HepG2 (cell line): ENCODE measurements around the gene CEBPG. TPM values are rescaled to one million over a fixed set of nuclear protein-coding genes. Genes with fewer than 3 reads are reported as not detected.

Experiments
- BORCS8-MEF2B ChIP-seq: sonication (generic); formaldehyde crosslinking; IDR thresholded peaks from 2 replicates; pipeline ENCODE4 v1.8.0; 2022; ENCODE audit warnings: mild to moderate bottlenecking, missing genetic modification reagents
- CENPT ChIP-seq: sonication (generic); formaldehyde crosslinking; IDR thresholded peaks from 2 replicates; pipeline ENCODE4 v1.8.0; 2022; ENCODE audit warnings: low read depth, mild to moderate bottlenecking, moderate library complexity, missing genetic modification reagents
- ETV6 ChIP-seq: sonication (generic); formaldehyde crosslinking; conservative IDR thresholded peaks from 2 replicates; pipeline ENCODE4 v1.4.0; 2020; ENCODE audit warnings: missing genetic modification reagents
- HOXA3 ChIP-seq: sonication (generic); formaldehyde crosslinking; IDR thresholded peaks from 2 replicates; pipeline ENCODE4 v1.5.0; 2020; ENCODE audit warnings: missing genetic modification reagents
- MATR3 ChIP-seq: sonication (generic); formaldehyde crosslinking; IDR thresholded peaks from 2 replicates; pipeline ENCODE4 v1.4.0; 2020; ENCODE audit warnings: missing genetic modification reagents
- MBNL3 ChIP-seq: fragments of 250-450 bp; sonication (Bioruptor Pico); conservative IDR thresholded peaks from 2 replicates; pipeline ENCODE4 v1.8.0; 2022; ENCODE audit warnings: mild to moderate bottlenecking, inconsistent platforms
- NCOA1 ChIP-seq: sonication (generic); formaldehyde crosslinking; IDR thresholded peaks from 2 replicates; pipeline ENCODE4 v1.9.0; 2021; ENCODE audit warnings: missing genetic modification reagents
- NFE2L1 ChIP-seq: sonication (generic); formaldehyde crosslinking; IDR thresholded peaks from 2 replicates; pipeline ENCODE4 v1.4.0; 2020; ENCODE audit warnings: missing genetic modification reagents, mild to moderate bottlenecking, borderline replicate concordance
- NFIB ChIP-seq: sonication (generic); formaldehyde crosslinking; IDR thresholded peaks from 2 replicates; pipeline ENCODE4 v1.9.0; 2021; ENCODE audit warnings: missing genetic modification reagents, mild to moderate bottlenecking, borderline replicate concordance
- NR2F1 ChIP-seq, 2 experiments: fragments of 450-650 bp in 1 of 2; formaldehyde crosslinking in 1 of 2; IDR thresholded peaks; 2 replicates each; pipeline versions ENCODE4 v1.5.0 to v1.6.1; 2016 to 2020; ENCODE audit warnings: mild to moderate bottlenecking in 1 of 2, missing compliant biosample characterization in 1 of 2, missing genetic modification reagents in 1 of 2, moderate library complexity in 1 of 2
- REPIN1 ChIP-seq: sonication (generic); formaldehyde crosslinking; IDR thresholded peaks from 2 replicates; pipeline ENCODE4 v1.8.0; 2022; ENCODE audit warnings: missing genetic modification reagents, low read depth, mild to moderate bottlenecking, borderline replicate concordance
- SALL1 ChIP-seq: sonication (generic); formaldehyde crosslinking; IDR thresholded peaks from 2 replicates; pipeline ENCODE4 v1.8.0; 2022; ENCODE audit warnings: mild to moderate bottlenecking, missing genetic modification reagents
- SMAD9 ChIP-seq: sonication (generic); formaldehyde crosslinking; IDR thresholded peaks from 2 replicates; pipeline ENCODE4 v1.5.1; 2020; ENCODE audit warnings: mild to moderate bottlenecking, missing genetic modification reagents
- SNAPC2 ChIP-seq: sonication (generic); formaldehyde crosslinking; IDR thresholded peaks from 2 replicates; pipeline ENCODE4 v1.8.1; 2022; ENCODE audit warnings: mild to moderate bottlenecking, missing genetic modification reagents
- SP2 ChIP-seq: sonication (generic); formaldehyde crosslinking; IDR thresholded peaks from 2 replicates; pipeline ENCODE4 v1.5.1; 2020; ENCODE audit warnings: mild to moderate bottlenecking, missing genetic modification reagents
- SPEN ChIP-seq: sonication (generic); formaldehyde crosslinking; IDR thresholded peaks from 2 replicates; pipeline ENCODE4 v1.5.1; 2020; ENCODE audit warnings: low read depth, mild to moderate bottlenecking, missing genetic modification reagents
- TOPORS ChIP-seq: sonication (generic); formaldehyde crosslinking; IDR thresholded peaks from 2 replicates; pipeline ENCODE4 v1.8.0; 2023; ENCODE audit warnings: mild to moderate bottlenecking, missing genetic modification reagents
- ZBTB38 ChIP-seq: sonication (generic); formaldehyde crosslinking; IDR thresholded peaks from 2 replicates; pipeline ENCODE4 v1.5.1; 2020; ENCODE audit warnings: mild to moderate bottlenecking, missing genetic modification reagents
- ZHX1 ChIP-seq: sonication (generic); formaldehyde crosslinking; IDR thresholded peaks from 2 replicates; pipeline ENCODE4 v1.8.1; 2022; ENCODE audit warnings: low read depth, mild to moderate bottlenecking, missing genetic modification reagents
- ZMAT5 ChIP-seq: sonication (generic); formaldehyde crosslinking; IDR thresholded peaks from 2 replicates; pipeline ENCODE4 v1.5.0; 2020; ENCODE audit warnings: mild to moderate bottlenecking, low read depth, missing genetic modification reagents, borderline replicate concordance
- ZNF382 ChIP-seq: sonication (generic); formaldehyde crosslinking; IDR thresholded peaks from 2 replicates; pipeline ENCODE4 v1.5.0; 2020; ENCODE audit warnings: missing genetic modification reagents, mild to moderate bottlenecking, borderline replicate concordance
- ZNF563 ChIP-seq: sonication (generic); formaldehyde crosslinking; IDR thresholded peaks from 2 replicates; pipeline ENCODE4 v1.8.0; 2022; ENCODE audit warnings: mild to moderate bottlenecking, moderate library complexity, missing genetic modification reagents
- ZNF841 ChIP-seq: sonication (generic); formaldehyde crosslinking; IDR thresholded peaks from 2 replicates; pipeline ENCODE4 v1.8.1; 2023; ENCODE audit warnings: missing genetic modification reagents, borderline replicate concordance
- polyA plus RNA-seq, 8 experiments: library from polyadenylated mRNA; depleted of rRNA in 3 of 8; stranded (reverse) in 7 of 8; unstranded in 1 of 8; fragments of >200 nt; fragmentation: Illumina TruSeq in 4 of 8; extraction: Trizol in 4 of 8; gene quantifications; 2 replicates each; pipeline versions ENCODE4 v1.2.1 to v1.2.3, GENCODE V29; 2011 to 2016; ENCODE audit warnings: low read depth in 4 of 8, missing spikeins in 1 of 8, mixed read lengths in 1 of 8; ENCODE audit not compliant: insufficient read depth in 1 of 8
- total RNA-seq, 5 experiments: library from RNA; depleted of rRNA; stranded (reverse); fragments of >200 nt; fragmentation: Illumina TruSeq; extraction: Trizol; gene quantifications; 2 replicates each; pipeline ENCODE4 v1.2.3, GENCODE V29; 2016; ENCODE audit warnings: low read depth in 1 of 5
- TF ChIP-seq, protein P1 (sequence below): sonication (generic); formaldehyde crosslinking; IDR thresholded peaks from 2 replicates; pipeline ENCODE4 v1.8.0; 2022; ENCODE audit warnings: missing genetic modification reagents, mild to moderate bottlenecking, borderline replicate concordance

Gene CEBPG
- total and polyA plus RNA-seq, 2 of the 13 experiments (the other 11 are each of a cell fraction or from before 2014, with no cell fraction given) = 25.7 to 34.3 TPM

DNA sequence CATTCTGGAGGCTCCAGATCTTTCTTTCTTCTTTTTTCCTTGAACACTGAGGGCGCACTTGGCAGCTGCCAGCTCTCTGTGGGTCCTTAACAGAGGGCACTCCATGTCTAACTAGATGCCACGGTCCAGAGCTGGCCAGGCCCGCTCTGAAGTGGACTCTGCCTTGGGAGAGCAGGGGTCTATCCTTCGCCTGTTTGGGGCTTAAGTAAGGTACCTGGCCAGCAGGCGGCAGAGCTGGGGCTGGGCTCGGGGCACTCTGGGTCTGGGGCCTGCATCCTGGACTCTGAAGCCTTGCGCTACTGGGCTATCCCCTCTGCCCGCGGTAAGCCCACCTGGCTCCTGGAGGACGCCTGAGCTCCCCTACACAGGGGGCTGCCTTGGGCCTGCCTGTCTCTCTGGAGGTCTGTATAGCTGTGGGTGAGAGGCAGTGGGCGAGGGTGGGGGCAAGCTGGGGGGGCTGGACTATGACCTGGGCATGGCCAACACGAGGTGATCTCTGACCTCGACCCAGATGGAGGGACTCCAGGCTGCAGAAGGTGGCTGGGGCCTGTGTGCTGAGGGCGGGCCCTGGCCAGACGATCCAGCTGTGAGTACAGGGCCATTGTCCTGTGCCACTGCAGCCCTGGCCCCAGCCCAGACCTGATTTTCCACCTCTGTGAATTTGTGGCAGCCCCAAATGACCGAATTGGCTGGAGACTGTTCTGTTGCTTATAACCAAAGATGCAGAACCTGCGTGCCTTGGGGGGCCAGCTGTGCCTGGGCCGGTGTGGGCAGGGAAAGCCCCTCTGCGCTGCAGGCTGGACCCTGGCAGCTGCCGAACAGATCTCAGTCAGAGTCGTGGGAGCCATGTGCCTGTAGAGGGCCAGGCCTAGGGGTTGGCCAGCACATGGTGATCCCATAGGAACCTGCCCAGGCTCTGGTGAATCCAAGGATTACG is 26.5 kb downstream of the CEBPG start (continued):
- TF ChIP-seq NCOA1 (CRISPR knock-in tag) = 0 out of 2 replicates have a peak, but pooled peaks have one; percentile 32
- TF ChIP-seq NFIB (CRISPR knock-in tag) = no peak
- peak; percentile 87 for TF ChIP-seq SALL1
- TF ChIP-seq ZNF563 = peak; percentile 57; the same call in 1 of the 2 replicates
- TF ChIP-seq HOXA3 (CRISPR knock-in tag) = peak; percentile 79; the same call in 1 of the 2 replicates
- peak; percentile 79; the same call in 1 of the 2 replicates for TF ChIP-seq SPEN
- no peak for TF ChIP-seq CENPT (CRISPR knock-in tag)
- no peak for TF ChIP-seq MATR3 (CRISPR knock-in tag)
- TF ChIP-seq ZBTB38 (CRISPR knock-in tag) = peak; percentile 2
- TF ChIP-seq REPIN1 (CRISPR knock-in tag) = peak; percentile 64; the same call in 1 of the 2 replicates
- TF ChIP-seq ZHX1 (CRISPR knock-in tag) = 0 out of 2 replicates have a peak, but pooled peaks have one; percentile 38
- TF ChIP-seq NR2F1 (CRISPR knock-in tag; IDR thresholded peaks at IDR 0.05) = peak; percentile 72 to 78; a peak in 3 of 4 replicates
- no peak for TF ChIP-seq ETV6 (CRISPR knock-in tag)
- no peak for TF ChIP-seq ZNF382 (CRISPR knock-in tag)
- TF ChIP-seq SP2 = peak; percentile 25; the same call in 1 of the 2 replicates
- TF ChIP-seq SNAPC2 = no peak
- TF ChIP-seq NFE2L1 (CRISPR knock-in tag) = no peak; the same call in 1 of the 2 replicates
- no peak for TF ChIP-seq BORCS8-MEF2B (CRISPR knock-in tag)
- TF ChIP-seq SMAD9 (CRISPR knock-in tag) = no peak
- TF ChIP-seq, protein P1, sequence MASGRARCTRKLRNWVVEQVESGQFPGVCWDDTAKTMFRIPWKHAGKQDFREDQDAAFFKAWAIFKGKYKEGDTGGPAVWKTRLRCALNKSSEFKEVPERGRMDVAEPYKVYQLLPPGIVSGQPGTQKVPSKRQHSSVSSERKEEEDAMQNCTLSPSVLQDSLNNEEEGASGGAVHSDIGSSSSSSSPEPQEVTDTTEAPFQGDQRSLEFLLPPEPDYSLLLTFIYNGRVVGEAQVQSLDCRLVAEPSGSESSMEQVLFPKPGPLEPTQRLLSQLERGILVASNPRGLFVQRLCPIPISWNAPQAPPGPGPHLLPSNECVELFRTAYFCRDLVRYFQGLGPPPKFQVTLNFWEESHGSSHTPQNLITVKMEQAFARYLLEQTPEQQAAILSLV (CRISPR knock-in tag) = 0 out of 2 replicates have a peak, but pooled peaks have one; percentile 17
- TF ChIP-seq ZNF841 (CRISPR knock-in tag) = no peak
- TF ChIP-seq TOPORS (CRISPR knock-in tag) = no peak
- no peak for TF ChIP-seq ZMAT5 (CRISPR knock-in tag)
- no peak for TF ChIP-seq MBNL3
